Stimulated activated CD4-positive, alpha-beta T cell treated with anti-CD3 and anti-CD28 coated beads, Interleukin-15, amount 100 ng/mL, for 1 hour (primary cell): Measurements from ENCODE around the gene HGFAC.

Experiments
- DNase-seq, 2 donors: peaks; one replicate each; pipeline ENCODE4 v3.0.0-alpha.2; 2020; ENCODE audit warnings: low read depth in 1 of 2, low spot score in 1 of 2

HGFAC gene

GRCh38 chr4:3485011-3485791 lies 43.4 kb downstream of the HGFAC start:
- no peak for DNase-seq

DNA sequence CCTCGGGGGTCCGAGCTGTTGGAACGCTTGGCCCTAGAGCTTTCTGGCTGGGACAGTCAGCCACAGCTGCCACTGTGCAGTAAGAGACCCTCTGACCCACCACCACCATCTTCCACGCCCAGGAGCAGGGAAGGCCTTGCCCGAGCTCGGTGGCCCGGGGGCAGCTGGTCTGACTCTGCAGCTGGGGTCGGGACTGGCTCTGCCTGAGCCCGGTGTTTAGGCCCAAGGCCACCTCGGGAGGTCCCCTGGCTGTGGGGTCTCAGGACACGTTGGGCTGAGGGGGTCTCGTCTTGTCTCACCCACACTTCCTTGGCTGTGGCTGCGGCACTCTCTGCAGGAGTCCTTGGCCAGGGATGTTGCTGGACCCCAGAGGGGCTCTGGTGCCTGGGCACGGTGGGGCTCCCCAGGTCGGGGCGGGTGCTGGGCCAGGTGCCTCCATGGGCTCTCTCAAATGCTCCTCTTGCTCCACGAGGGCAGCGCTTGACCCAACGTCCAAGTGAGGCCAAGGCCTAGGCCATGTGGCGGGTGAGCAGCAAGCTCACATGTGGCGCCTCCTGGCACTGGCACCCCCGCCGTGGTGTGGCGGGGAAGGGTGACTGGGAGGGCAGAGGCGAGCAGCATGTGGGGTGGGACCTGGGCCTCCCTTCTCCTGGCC lies 44.2 kb downstream of the HGFAC start:
- no peak for DNase-seq

DNA sequence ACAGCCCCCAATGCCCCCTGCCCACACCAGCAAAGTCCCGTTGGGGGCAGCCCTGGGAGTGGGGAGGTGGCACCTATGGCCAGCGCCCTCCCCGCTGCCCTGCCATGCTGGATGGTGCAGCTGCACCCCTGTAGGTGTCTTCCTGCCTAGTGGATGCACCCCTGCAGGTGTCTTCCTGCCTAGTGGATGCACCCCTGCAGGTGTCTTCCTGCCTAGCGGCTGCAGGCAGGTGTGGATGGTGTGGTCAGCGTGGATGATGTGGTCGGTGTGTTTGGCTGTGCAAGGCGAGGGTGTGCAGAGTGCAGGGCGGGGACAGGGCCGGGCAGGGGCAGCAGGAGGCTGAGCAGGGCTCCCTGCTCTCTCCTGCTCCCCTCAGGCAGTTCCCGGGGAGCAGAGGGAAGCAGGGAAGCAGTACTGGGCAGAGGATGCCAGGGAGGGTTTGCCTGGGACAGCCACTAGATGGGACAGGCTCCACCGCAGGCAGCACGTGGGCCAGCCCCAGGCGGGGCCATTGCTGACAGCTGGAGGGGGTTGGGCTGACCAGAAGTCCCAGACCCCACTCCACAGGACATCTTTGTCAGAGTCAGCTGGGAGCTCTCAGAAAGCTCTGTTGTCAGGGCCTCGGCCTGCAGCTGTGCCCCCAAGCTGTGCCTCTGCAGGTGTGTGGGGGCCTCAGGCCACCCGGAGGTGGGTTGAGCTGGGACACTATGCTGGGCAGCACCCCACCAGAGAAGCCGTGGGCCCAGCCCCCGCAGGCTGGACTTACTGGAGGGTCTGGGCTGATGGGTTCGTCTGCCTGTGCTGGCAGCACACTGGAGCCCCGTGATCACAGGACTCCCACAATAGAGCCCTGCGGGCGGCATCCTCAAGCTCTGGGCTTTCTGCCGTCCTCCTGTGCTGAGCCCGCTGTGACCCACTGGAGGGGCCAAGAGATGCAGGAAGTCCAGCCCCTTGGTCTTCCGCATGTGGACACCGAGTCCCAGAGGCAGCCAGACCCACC lies 45.1 kb downstream of the HGFAC start:
- DNase-seq = no peak

DNA sequence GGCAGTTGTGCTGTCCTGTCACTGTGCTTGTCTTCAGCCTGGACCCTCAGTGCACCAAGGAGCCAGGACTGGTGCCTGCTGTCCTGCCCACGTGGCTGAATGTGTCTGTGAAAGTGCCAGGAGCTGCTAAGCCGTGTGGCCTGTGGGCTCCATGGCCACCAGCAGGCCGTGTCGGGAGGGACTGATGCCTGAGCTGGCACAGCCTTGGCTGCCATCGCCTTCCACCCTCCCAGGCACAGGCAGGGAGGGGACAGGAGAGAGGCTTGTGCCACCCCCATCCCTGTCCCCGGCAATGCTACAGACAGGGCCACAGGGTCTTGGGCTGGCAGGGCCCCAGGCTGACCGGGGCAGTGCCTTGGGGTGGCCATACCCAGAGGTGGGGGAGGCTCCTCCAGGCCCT lies 46.1 kb downstream of the HGFAC start:
- no peak for DNase-seq

- DNase-seq = no peak
Observed at GRCh38 chr4:3488820-3489219, 47.1 kb downstream of the HGFAC start.

- DNase-seq = no peak
Observed at GRCh38 chr4:3489451-3489962, 47.7 kb downstream of the HGFAC start.

DNA sequence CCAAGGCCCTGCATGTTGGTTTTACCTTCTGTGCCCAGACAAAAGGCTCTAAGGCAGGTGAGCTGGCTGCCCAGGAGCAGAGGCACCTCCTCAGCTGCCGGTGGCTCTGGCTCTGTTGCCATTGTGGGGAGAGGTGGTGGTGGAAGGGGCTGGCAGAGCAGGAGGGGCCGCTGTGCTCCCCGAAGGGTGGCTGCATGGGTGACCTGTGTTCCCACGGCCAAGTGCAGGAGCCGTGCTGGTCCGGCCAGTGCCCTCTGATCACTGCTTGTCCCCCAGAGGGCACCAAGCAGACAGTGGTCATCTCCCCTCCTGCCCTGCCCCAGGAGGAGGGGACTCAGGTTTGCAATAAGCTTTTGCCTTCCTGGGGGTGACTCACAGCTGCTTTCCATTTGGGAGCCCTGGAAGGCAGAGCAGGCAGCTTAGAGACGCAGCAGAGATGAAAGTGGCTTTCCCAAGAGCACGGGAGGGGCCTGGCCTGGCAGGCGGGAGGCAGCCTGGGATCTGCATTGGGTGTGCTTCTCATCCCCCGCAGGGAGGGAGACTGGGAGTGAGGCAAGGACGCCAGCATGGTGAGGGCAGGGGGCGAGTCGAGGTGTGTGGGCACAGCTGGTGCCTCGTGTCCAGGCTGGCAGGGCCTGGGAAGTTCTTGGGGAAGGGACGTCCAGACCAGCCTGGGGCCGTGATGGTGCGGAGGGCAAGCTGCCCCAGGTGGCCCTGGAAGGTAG lies 50.1 kb downstream of the HGFAC start:
- no peak for DNase-seq

DNA sequence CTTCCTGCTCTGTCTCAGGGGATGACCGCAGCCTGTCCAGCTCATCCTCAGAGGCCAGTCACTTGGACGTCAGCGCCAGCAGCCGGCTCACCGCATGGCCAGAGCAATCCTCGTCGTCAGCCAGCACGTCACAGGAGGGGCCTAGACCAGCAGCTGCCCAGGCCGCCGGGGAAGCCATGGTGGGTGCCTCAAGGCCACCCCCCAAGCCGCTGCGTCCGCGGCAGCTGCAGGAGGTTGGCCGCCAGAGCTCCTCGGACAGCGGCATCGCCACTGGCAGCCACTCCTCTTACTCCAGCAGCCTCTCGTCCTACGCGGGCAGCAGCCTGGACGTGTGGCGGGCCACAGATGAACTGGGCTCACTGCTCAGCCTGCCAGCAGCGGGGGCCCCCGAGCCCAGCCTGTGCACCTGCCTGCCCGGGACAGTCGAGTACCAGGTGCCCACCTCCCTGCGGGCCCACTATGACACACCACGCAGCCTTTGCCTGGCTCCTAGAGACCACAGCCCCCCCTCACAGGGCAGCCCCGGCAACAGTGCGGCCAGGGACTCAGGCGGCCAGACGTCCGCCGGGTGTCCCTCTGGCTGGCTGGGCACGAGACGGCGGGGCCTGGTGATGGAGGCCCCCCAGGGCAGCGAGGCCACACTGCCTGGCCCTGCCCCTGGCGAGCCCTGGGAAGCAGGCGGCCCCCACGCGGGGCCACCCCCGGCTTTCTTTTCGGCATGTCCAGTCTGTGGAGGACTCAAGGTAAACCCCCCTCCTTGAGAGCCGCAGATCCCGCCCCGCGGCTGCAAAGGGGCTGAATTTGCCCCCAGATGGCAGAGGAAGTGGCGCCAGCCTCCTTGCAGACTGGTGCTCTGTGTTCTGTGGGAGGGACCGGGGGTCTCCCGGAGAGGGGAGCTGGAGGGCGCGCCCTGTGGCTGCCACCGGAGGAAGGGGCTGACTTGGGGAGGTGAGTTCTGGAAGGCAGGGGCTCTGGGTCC lies 51.3 kb downstream of the HGFAC start:
- no peak for DNase-seq

- DNase-seq = no peak
Observed at GRCh38 chr4:3493720-3494461, 52.1 kb downstream of the HGFAC start.

DNA sequence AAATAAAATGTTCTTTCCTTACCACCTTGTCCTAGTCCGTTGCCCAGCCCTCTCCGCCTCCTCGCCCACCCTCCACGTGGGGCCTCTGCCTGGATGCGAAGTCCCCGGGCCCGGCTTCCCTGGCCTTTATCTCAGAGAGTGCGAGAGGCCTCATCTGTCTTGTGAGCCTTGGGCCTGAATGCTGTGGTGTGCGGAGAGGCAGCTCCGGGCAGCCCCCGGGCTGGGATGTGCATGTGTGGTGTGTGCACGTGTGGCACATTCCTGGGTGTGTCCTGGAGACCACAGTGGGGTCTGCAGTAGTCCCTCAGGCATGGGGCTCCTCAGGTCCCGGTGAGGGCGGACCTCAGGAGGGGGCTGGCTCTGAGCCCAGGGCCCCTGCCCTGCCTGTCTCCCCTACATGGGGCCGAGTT lies 52.7 kb downstream of the HGFAC start:
- no peak for DNase-seq

DNA sequence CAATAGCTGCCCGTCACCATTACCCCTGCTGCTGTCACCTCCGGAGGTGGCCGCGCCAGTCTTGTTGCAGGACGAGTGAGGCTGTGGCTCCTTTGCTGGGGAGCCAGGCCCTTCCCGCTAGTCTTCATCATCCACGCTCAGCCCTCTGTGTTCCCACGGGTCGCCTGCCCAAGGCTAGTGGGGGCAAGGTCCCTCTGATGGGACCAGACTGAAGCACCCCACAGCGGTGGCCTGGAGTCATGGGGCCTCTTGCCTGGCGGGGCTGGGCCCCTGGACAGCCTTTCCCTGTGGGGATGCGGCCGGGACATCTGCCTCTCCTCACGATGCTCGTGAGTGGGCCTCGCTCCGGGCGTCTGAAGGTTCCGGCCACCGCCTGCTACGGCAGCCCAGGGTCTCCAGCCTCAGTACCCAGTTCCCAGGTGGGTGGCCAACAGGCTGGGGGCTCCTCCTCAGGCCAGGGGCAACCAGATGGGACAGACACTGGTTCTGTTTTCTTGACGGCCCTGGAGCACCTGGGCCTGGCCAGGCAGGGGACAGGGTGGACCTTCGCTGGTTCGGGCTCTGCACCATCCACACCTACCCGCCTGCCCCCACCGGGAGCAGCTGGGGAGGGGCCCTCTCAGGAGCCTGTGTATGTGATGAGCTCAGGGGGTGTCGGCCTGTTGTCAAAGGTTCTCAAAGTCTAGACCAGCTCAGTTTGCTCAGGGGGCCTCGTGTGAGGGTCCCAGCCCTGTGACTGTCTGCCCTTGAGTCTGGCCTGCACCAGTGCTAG lies 53.6 kb downstream of the HGFAC start:
- no peak for DNase-seq

DNA sequence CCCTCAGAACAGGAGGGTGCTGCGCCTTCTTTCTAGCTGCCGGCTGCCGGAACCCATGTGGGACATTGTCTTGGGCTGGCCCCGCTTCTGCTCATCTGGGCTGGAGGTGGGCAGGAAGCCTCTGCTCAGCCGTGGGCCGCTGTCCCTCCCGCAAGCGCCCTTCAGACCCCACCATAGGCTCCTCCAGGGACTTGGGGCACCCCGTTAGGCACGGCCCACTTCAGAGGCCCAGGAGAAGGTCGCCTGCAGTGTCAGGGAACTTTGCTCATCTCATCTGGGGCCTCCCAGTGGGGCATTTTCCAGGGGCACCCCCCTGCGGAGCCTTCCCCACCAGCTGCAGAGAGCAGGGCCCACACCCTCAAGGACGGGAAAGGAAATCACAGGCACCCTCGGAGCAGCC lies 54.3 kb downstream of the HGFAC start:
- DNase-seq = no peak

DNA sequence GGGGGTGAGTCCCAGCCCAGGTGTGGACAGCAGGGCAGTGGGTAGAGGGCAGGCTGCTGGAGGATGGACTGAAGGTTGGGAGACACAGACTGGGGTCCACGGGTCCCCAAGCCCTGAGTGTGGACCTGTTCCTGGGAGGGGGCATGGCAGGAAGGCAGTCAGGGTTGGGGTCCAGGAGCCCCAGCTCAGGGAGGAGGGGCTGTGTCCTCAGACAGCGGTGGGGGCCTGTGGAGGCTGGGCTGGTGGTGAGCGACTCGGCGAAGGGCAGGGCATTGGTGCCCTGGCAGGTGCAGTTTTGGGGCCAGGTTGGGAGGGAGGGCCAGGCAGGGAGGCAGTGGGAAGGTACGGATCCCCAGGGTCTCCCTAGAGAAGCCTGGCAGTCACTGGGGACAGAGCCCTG lies 55.3 kb downstream of the HGFAC start:
- DNase-seq = no peak

GRCh38 chr4:3497523-3498389 lies 56.0 kb downstream of the HGFAC start:
- no peak for DNase-seq

DNA sequence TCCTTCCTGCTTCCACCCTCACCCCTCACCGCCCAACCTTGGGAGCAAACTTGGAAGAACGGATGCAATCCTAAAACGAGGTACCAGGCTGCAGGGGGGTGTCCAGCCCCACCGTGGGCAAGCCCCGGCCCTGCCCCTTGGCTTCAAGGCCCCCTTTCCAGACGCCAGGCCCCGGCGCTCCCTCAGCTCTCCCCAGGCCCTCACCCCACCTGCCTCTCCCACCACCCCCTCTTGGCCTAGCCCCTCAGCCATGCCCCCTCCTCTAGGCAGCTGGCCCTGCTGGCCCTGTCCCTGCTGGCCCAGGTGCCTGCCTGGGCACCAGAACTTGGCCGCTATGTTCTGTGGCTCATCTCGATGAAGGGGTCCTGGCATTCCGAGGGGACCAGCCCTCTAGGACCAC lies 56.6 kb downstream of the HGFAC start:
- DNase-seq = no peak
